Lower leg skin (tissue), 4 donors: ENCODE data around the gene STK10. TPM values are rescaled to one million over a fixed set of nuclear protein-coding genes. Genes with fewer than 3 reads are reported as not detected.

Experiments used
- DNase-seq, 2 donors: peaks; one replicate each; pipeline ENCODE4 v3.0.0-alpha.2; 2019; ENCODE audit warnings: low spot score in 2 of 2
- H3K4me3 ChIP-seq: fragments of 200-600 bp; sonication (generic); 2 replicates; pipeline ENCODE4 v1.5.1; 2017; ENCODE audit warnings: mild to moderate bottlenecking, low read depth; ENCODE audit not compliant: poor library complexity, severe bottlenecking
- POLR2A ChIP-seq, 2 donors: fragments of 450-650 bp; IDR thresholded peaks; one replicate each; pipeline ENCODE4 v1.6.1; 2016 to 2017; ENCODE audit warnings: antibody characterized with exemption in 2 of 2, mild to moderate bottlenecking in 1 of 2, moderate library complexity in 1 of 2
- WGBS, 2 donors: methylation state at CpG; one replicate each; pipeline ENCODE4 v1.1.5; 2018; 5-methylcytosine and 5-hydroxymethylcytosine counted together
- intact Hi-C: fragments of 100-400 bp; cut with DNase I; formaldehyde crosslinking; loops from one replicate; pipeline ENCODE4 v1.15.0; 2023; ENCODE audit warnings: low total_unique reads
- total RNA-seq, 4 donors: library from RNA; depleted of rRNA; stranded (reverse); fragments of >200 nt; gene quantifications; one replicate each; pipeline ENCODE4 v1.1.0, GENCODE V29; 2016
- TF ChIP-seq, protein P1 (sequence below), 3 donors: fragments of 450-650 bp; IDR thresholded peaks; one replicate each; pipeline ENCODE4 v1.5.1; 2016; ENCODE audit warnings: antibody characterized with exemption in 3 of 3, mild to moderate bottlenecking in 3 of 3, moderate library complexity in 2 of 3

The STK10 gene
- total RNA-seq, 4 donors from 2014 or later: 34.4 to 59.8 (median 40.7) TPM

DNA sequence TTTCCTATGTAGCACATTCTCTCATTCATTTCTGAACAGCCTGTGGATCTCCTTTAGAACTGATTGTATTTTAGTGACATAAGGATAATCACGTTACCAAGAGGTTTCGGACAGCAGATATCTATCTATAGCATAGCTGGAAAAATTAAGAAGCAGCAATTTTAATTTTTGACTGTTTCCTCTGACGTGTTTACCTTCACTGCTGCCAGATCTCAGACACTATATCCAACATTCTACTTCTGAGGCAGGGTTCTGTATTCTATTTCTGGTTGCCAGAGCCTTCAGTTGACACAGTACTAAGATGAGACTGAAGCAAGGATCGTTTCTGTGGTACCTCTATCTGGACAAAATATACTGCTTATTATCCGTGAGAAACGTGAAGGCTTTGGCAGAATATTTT lies 5.8 kb upstream of the STK10 start, which contains the start of gene EFCAB9:
Gene EFCAB9, plus strand, starts transcription at position 301 of the 400 bp plus-strand sequence. Its CDS starts 1 bp downstream, at position 302.
- TF ChIP-seq POLR2A (IDR thresholded peaks at IDR 0.05): no peak
- TF ChIP-seq, protein P1, sequence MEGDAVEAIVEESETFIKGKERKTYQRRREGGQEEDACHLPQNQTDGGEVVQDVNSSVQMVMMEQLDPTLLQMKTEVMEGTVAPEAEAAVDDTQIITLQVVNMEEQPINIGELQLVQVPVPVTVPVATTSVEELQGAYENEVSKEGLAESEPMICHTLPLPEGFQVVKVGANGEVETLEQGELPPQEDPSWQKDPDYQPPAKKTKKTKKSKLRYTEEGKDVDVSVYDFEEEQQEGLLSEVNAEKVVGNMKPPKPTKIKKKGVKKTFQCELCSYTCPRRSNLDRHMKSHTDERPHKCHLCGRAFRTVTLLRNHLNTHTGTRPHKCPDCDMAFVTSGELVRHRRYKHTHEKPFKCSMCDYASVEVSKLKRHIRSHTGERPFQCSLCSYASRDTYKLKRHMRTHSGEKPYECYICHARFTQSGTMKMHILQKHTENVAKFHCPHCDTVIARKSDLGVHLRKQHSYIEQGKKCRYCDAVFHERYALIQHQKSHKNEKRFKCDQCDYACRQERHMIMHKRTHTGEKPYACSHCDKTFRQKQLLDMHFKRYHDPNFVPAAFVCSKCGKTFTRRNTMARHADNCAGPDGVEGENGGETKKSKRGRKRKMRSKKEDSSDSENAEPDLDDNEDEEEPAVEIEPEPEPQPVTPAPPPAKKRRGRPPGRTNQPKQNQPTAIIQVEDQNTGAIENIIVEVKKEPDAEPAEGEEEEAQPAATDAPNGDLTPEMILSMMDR (IDR thresholded peaks at IDR 0.05): no peak
- 82% methylated on average over 6 of the region's 6 CpGs for WGBS, 2 donors
- intact Hi-C loops: no loop called here
- no peak for DNase-seq
- H3K4me3 ChIP-seq: no peak within 1 kb of the TSS

DNA sequence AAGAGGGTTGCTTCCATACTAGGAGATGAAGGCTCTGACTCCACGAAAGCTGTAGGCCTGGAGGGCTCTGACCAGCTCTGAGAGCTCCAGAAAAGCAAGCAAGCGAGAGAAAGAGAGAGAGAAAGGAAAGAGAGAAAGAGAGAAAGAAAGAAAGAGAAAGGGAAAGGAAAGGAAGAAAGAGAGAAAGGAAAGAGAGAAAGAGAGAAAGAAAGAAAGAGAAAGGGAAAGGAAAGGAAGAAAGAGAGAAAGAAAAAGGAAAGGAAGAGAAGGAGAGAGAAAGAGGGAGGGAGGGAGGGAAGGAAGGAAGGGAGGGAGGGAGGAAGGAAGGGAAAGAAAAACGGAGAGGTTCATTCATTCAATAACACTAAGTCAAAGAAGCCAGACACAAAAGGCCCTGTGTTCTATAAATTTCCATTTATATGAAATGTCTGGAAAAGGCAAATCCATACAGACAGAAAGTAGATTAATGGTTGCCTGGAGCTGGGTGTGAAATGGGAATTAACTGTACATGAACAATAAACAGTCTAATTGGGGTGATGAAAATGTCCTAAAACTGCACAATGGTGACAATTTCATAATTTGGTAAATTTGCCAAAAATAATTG lies 1.8 kb upstream of the STK10 start:
- no peak overlapping the region for H3K4me3 ChIP-seq
- 71 to 83% methylated on average over 3 of the region's 3 CpGs for WGBS, 2 donors
- intact Hi-C loops: no loop called here
- TF ChIP-seq, protein P1 (IDR thresholded peaks at IDR 0.05): no peak
- TF ChIP-seq POLR2A (IDR thresholded peaks at IDR 0.05): no peak
- no peak for DNase-seq

DNA sequence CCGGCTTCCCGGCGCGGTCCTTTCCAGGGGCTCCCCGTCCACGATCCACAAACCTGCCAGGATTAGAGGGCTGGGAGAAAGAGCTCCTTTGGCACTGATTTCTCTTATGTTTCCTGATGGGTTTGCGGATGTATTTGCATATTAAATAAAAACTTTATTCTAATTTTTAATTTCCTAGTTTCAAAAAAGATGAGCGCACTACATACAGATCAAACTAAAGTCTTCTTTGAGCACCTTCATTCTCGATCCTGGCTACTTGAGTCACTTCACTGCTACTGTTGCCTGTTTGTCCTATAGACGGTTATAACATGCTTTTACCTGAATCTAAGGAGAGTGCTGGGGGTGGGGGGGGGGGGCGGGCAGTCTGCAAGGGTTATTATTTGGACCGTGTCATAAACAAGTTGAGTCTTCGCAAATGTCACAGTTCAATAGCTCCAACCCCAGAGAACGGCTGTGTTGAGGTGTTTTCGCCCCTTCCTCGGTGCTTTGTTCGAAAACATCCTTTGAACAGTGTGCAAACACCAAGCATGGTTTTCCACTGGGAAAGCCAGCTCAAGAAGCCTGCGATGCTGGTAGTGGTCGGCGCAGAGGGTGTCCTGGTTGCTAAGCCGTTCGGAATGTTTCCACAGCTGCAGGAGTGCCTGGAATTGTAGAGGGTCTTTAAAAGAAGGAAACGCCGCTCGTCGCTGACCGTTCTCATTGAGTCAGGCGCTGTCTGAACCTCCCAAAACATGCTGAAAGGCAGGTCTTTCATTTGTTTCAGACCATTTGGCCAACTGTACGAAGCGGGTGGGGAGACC lies 1.1 kb upstream of the STK10 start:
- intact Hi-C loops: no loop called here
- WGBS, 2 donors: 52 to 54% methylated on average over 30 of the region's 30 CpGs
- no peak overlapping the region for H3K4me3 ChIP-seq
- TF ChIP-seq, protein P1 (IDR thresholded peaks at IDR 0.05): no peak
- no peak for TF ChIP-seq POLR2A (IDR thresholded peaks at IDR 0.05)
- peak in 1 of 2 donors; percentile 84 for DNase-seq

DNA sequence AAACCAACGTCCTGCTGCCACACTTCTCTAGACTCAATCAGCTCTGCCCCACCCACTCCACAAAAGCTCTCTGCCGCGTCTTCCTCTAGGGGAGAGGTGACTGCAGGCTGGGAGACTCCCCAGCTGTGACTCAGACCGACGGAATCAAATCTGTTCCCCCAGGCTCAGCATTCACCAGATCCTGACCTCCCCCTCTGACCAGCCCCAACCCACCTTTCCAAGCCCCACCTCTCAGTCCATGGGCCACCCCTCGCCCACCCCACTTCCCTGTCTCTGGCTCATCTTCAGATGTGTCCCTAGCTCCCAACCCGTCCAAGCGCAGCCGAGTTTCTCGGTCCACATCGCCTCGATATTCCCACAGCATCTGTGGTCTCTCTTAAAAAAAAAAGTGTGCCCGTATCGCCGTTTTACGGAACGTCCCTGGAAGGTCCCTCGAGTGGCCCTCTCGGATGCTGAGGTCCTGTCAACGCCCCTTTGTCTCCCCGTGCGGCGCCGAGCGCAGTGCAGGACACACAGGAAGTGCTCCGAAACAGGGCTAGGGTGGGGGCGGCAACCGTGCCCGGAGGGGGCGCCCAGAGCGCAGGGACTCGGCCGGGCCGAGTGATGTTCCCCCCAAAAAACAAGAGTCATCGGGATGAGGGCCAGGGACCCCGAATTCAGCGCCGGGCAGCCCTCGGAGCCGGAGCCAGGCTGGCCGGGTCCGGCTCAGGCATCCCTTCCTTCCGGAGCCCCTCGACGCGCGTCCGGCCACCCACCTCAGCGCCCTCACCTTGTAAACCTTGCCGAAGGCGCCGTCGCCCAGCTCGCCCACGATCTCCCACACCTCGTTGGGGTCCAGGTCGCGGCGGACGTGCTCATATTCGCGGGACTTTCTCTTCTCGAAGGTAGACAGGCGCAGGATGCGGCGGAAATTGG lies 649 bp downstream of the STK10 start:
- DNase-seq: peak; percentile 63 to 93
- WGBS, 2 donors: 0% methylated on average over 53 to 63 of the region's 66 CpGs
- TF ChIP-seq, protein P1 (IDR thresholded peaks at IDR 0.05): no peak
- TF ChIP-seq POLR2A (IDR thresholded peaks at IDR 0.05): no peak
- H3K4me3 ChIP-seq: peak overlapping the region; percentile 57
- intact Hi-C loops: no loop called here

DNA sequence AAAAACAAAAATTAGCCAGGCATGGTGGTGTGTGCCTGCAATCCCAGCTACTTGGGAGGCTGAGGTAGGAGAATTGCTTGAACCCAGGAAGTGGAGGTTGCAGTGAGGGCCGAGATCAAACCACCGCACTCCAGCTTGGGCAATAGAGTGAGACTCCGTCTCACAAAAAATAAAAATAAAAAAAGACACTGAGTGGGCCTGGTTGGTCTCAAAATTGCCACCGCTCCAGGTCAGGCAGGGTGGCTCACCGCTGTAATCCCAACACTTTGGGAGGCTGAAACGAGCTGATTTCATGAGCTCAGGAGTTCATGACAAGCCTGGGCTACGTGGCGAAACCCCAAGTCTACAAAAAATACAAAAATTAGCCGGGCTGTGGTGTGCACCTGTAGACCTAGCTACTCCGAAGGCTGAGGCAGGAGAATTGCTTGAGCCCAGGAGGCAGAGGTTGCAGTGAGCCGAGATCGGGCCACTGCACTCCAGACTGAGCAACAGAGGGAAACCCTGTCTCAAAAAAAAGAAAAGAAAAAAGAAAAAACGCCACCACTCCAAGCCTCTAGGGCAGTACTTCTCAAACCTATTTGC lies 1.8 kb downstream of the STK10 start:
- WGBS, 2 donors: 82 to 89% methylated on average over 13 of the region's 13 CpGs

More for the DNA sequence above, 1.8 kb downstream of the STK10 start:
- TF ChIP-seq, protein P1 (IDR thresholded peaks at IDR 0.05): no peak
- no peak for TF ChIP-seq POLR2A (IDR thresholded peaks at IDR 0.05)
- intact Hi-C loops: no loop called here
- no peak overlapping the region for H3K4me3 ChIP-seq
- DNase-seq: peak in 1 of 2 donors; percentile 52
